Gastrocnemius medialis (tissue), 4 donors: ENCODE data around the gene SLFN12. TPM values are rescaled to one million over a fixed set of nuclear protein-coding genes. Genes with fewer than 3 reads are reported as not detected.
A peak's percentile ranks its signal among the peaks of the same experiment; 100 is the strongest.

Experiments
- ATAC-seq, 2 donors: fragments of 150-250 bp; one replicate each; pipeline ENCODE4 v1.9.1; 2016
- DNase-seq, 2 donors: peaks; one replicate each; pipeline ENCODE4 v3.0.0-alpha.2; 2019
- H3K27ac ChIP-seq, 4 donors: fragments of 200-600 bp; sonication (generic); 1 replicate in 1 of 4; 2 replicates in 3 of 4; pipeline ENCODE4 v1.5.1; 2016 to 2018; ENCODE audit warnings: mild to moderate bottlenecking in 2 of 4, moderate library complexity in 1 of 4
- H3K27me3 ChIP-seq, 3 donors: fragments of 200-600 bp; sonication (generic) in 2 of 3; 1 replicate in 1 of 3; 2 replicates in 2 of 3; pipeline versions ENCODE4 v1.5.1 to v1.6.0; 2016 to 2019; ENCODE audit warnings: mild to moderate bottlenecking in 1 of 3, moderate library complexity in 1 of 3
- H3K36me3 ChIP-seq, 2 donors: fragments of 200-600 bp; sonication (generic) in 1 of 2; one replicate each; pipeline ENCODE4 v1.5.1; 2017 to 2018
- H3K4me1 ChIP-seq, 2 donors: fragments of 200-600 bp; sonication (generic) in 1 of 2; one replicate each; pipeline ENCODE4 v1.5.1; 2016 to 2017; ENCODE audit warnings: mild to moderate bottlenecking in 2 of 2
- H3K4me3 ChIP-seq, 4 donors: fragments of 200-600 bp; sonication (generic) in 3 of 4; 1 replicate in 1 of 4; 2 replicates in 3 of 4; pipeline ENCODE4 v1.5.1; 2016 to 2019; ENCODE audit warnings: mild to moderate bottlenecking in 2 of 4
- H3K9me3 ChIP-seq, 3 donors: fragments of 200-600 bp; sonication (generic) in 2 of 3; 1 replicate in 1 of 3; 2 replicates in 2 of 3; pipeline ENCODE4 v1.5.1; 2016 to 2019
- CTCF ChIP-seq, 5 experiments: fragments of 450-650 bp in 3 of 5; fragments of 200-600 bp in 2 of 5; sonication (generic) in 2 of 5; IDR thresholded peaks in 4 of 5; conservative IDR thresholded peaks in 1 of 5; 1 replicate in 4 of 5; 2 replicates in 1 of 5; pipeline ENCODE4 v1.5.1; 2016 to 2019; ENCODE audit warnings: antibody characterized with exemption in 5 of 5, mild to moderate bottlenecking in 3 of 5, moderate library complexity in 3 of 5
- POLR2A ChIP-seq, 2 donors: fragments of 450-650 bp; IDR thresholded peaks; one replicate each; pipeline ENCODE4 v1.6.1; 2017; ENCODE audit warnings: antibody characterized with exemption in 2 of 2, mild to moderate bottlenecking in 2 of 2, moderate library complexity in 2 of 2
- in situ Hi-C, 4 donors: fragments of 200-750 bp; cut with MboI; loops; one replicate each; pipeline versions ENCODE4 v1.15.0 to v1.8.0; 2017; ENCODE audit warnings: low sequenced_read_pairs in 4 of 4
- intact Hi-C: fragments of 100-400 bp; cut with DNase I; formaldehyde crosslinking; loops from one replicate; pipeline ENCODE4 v1.15.1; 2023; ENCODE audit warnings: low total_unique reads
- total RNA-seq, 4 donors: library from RNA; depleted of rRNA; stranded (reverse); fragments of >200 nt; gene quantifications; one replicate each; pipeline versions ENCODE4 v1.1.0 to v1.2.3, GENCODE V29; 2016

SLFN12 gene
- total RNA-seq, 4 donors from 2014 or later = 0.76 to 2.2 (median 1.3) TPM

GRCh38 chr17:35449371-35449931 is 17.2 kb upstream of the SLFN12 start:
- H3K36me3 ChIP-seq = no peaks in the 10 kb centered on the region
- H3K4me3 ChIP-seq = peak overlapping the region; percentile 4 to 62 (median 26)
- DNase-seq (no peak), ATAC-seq (peak in 1 of 2 donors; percentile 11)
- peaks cover 28 to 47% (median 32%) of the 10 kb centered on the region in 3 donors for H3K27me3 ChIP-seq
- H3K27ac ChIP-seq = no peak overlapping the region
- no peaks in the 10 kb centered on the region for H3K9me3 ChIP-seq
- in situ Hi-C loops = loop anchor here in 1 of 4 donors (25.0 kb wide), 1 partner anchor 88 kb away; the partner anchor contains the start of gene SLFN12L
- H3K4me1 ChIP-seq = peaks cover 3 to 5% of the 10 kb centered on the region in 2 donors
- intact Hi-C loops = no loop called here
- TF ChIP-seq POLR2A (IDR thresholded peaks at IDR 0.05) = no peak
- TF ChIP-seq CTCF (IDR thresholded peaks at IDR 0.05 in 4 of 5, conservative IDR thresholded peaks at IDR 0.05 in 1 of 5) = no peak

- H3K27ac ChIP-seq = no peak overlapping the region
- intact Hi-C loops = no loop called here
These were observed 16.6 kb upstream of the SLFN12 start for GRCh38 chr17:35448899-35449227.

GRCh38 chr17:35448214-35448898 is 16.1 kb upstream of the SLFN12 start, which contains the start of gene SLFN13:
Gene SLFN13, minus strand, starts transcription at chr17:35448766. Its CDS starts 3,086 bp downstream, at chr17:35445680.
- no peaks in the 10 kb centered on the region for H3K36me3 ChIP-seq
- no peaks in the 10 kb centered on the region for H3K9me3 ChIP-seq
- H3K27me3 ChIP-seq = peaks cover 28 to 44% (median 32%) of the 10 kb centered on the region in 3 donors
- peak in 1 of 2 donors; percentile 23 for ATAC-seq
- peak in 1 of 2 donors; percentile 13 for TF ChIP-seq POLR2A (IDR thresholded peaks at IDR 0.05)
- no peak for TF ChIP-seq CTCF (IDR thresholded peaks at IDR 0.05 in 4 of 5, conservative IDR thresholded peaks at IDR 0.05 in 1 of 5)
- intact Hi-C loops (no loop called here), in situ Hi-C loops (loop anchor here in 1 of 4 donors (25.0 kb wide), 1 partner anchor 89 kb away; the partner anchor contains the start of gene SLFN12L)
- peaks cover 3 to 5% of the 10 kb centered on the region in 2 donors for H3K4me1 ChIP-seq
- peak within 1 kb of the TSS in 3 of 4 donors; percentile 32 to 47 (median 39) for H3K27ac ChIP-seq
- DNase-seq = peak; percentile 9 to 30
- H3K4me3 ChIP-seq = peak within 1 kb of the TSS; percentile 51 to 74 (median 60)

More at GRCh38 chr17:35448899-35449227, 16.6 kb upstream of the SLFN12 start:
- DNase-seq (no peak), ATAC-seq (peak in 1 of 2 donors; percentile 44)
- H3K4me3 ChIP-seq = peak overlapping the region in 3 of 4 donors; percentile 58 to 74 (median 62)
- H3K27me3 ChIP-seq = peaks cover 28 to 47% (median 32%) of the 10 kb centered on the region in 3 donors
- no peaks in the 10 kb centered on the region for H3K36me3 ChIP-seq
- in situ Hi-C loops = loop anchor here in 1 of 4 donors (25.0 kb wide), 1 partner anchor 88 kb away; the partner anchor contains the start of gene SLFN12L
- TF ChIP-seq CTCF (IDR thresholded peaks at IDR 0.05 in 4 of 5, conservative IDR thresholded peaks at IDR 0.05 in 1 of 5) (no peak), POLR2A (IDR thresholded peaks at IDR 0.05) (no peak)
- peaks cover 3 to 5% of the 10 kb centered on the region in 2 donors for H3K4me1 ChIP-seq
- no peaks in the 10 kb centered on the region for H3K9me3 ChIP-seq

GRCh38 chr17:35447499-35447898 is 15.2 kb upstream of the SLFN12 start:
- H3K4me1 ChIP-seq = peaks cover 3 to 5% of the 10 kb centered on the region in 2 donors
- in situ Hi-C loops = loop anchor here in 1 of 4 donors (25.0 kb wide), 1 partner anchor 90 kb away; the partner anchor contains the start of gene SLFN12L
- H3K9me3 ChIP-seq = no peaks in the 10 kb centered on the region
- no peaks in the 10 kb centered on the region for H3K36me3 ChIP-seq
- DNase-seq (no peak), ATAC-seq (no peak)
- H3K4me3 ChIP-seq = peak overlapping the region in 3 of 4 donors; percentile 58 to 74 (median 62)
- peak overlapping the region in 1 of 4 donors; percentile 47 for H3K27ac ChIP-seq
- no peak for TF ChIP-seq POLR2A (IDR thresholded peaks at IDR 0.05)
- peaks cover 28 to 42% (median 32%) of the 10 kb centered on the region in 3 donors for H3K27me3 ChIP-seq
- intact Hi-C loops = no loop called here

GRCh38 chr17:35438433-35438832 is 6.1 kb upstream of the SLFN12 start:
- no peak overlapping the region for H3K27ac ChIP-seq
- H3K27me3 ChIP-seq = peaks cover 0 to 11% (median 6%) of the 10 kb centered on the region in 3 donors
- in situ Hi-C loops = loop anchor here in 1 of 4 donors (25.0 kb wide), 1 partner anchor 99 kb away; the partner anchor contains the start of gene SLFN12L
- ATAC-seq (no peak), DNase-seq (no peak)
- intact Hi-C loops = loop anchor here (10.0 kb wide), 1 partner anchor 64 kb away; the partner anchor contains the start of gene SLFN11
- no peaks in the 10 kb centered on the region for H3K36me3 ChIP-seq
- TF ChIP-seq POLR2A (IDR thresholded peaks at IDR 0.05) = no peak
- no peak for TF ChIP-seq CTCF (IDR thresholded peaks at IDR 0.05 in 4 of 5, conservative IDR thresholded peaks at IDR 0.05 in 1 of 5)
- no peak overlapping the region for H3K4me3 ChIP-seq
- peaks cover 0 to 6% of the 10 kb centered on the region in 2 donors for H3K4me1 ChIP-seq
- no peaks in the 10 kb centered on the region for H3K9me3 ChIP-seq
